GM19395 (cell line): ENCODE measurements around the gene HP1BP3.

Experiments used
- ATAC-seq: cut with Tn5 transposase; IDR thresholded peaks from one replicate; pipeline ENCODE4 v1.9.1; 2021; ENCODE audit warnings: mild to moderate bottlenecking, moderate library complexity; ENCODE audit not compliant: unreplicated experiment

The HP1BP3 gene

GRCh38 chr1:20771780-20772179 lies 15.3 kb downstream of the HP1BP3 start:
- no peak for ATAC-seq

GRCh38 chr1:20770314-20771087 lies 16.6 kb downstream of the HP1BP3 start:
- no peak for ATAC-seq

DNA sequence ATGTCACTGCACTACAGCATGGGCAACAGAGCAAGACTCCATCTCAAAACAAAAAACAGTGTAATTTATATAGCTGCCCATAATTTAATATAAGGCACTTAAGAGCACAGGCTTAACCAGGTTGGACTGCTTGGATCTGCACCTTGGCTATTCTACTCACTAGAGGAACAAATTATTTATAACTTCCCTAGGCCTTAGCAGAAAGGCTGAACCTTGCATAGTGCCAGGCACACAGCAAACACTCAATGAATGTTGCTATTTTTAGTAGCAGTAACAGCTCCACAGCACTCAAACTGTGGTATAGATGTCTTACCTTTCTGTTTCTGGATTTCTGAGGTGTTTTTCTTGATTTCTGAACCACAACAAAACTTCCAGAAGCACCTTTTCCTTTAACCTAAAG lies 19.8 kb downstream of the HP1BP3 start:
- no peak for ATAC-seq

DNA sequence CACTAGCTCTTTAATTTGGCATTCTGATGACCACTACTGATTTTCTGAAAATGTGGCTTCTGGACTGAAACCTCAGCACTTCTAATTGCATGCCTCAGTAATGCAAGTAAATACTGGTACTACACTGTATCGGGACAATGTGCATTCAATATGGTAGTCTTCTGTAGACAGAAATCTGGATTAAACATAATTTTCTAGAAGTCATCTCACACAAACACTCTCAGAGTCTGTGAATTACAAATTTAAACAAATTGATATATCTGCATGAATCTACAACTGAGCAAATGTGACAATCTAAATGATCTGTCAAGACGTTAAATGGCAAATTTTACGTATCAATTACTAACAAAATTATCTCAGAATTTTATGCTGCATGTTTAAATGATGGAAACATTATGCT lies 23.7 kb downstream of the HP1BP3 start:
- no peak for ATAC-seq

GRCh38 chr1:20760322-20760721 lies 26.8 kb downstream of the HP1BP3 start:
- no peak for ATAC-seq

DNA sequence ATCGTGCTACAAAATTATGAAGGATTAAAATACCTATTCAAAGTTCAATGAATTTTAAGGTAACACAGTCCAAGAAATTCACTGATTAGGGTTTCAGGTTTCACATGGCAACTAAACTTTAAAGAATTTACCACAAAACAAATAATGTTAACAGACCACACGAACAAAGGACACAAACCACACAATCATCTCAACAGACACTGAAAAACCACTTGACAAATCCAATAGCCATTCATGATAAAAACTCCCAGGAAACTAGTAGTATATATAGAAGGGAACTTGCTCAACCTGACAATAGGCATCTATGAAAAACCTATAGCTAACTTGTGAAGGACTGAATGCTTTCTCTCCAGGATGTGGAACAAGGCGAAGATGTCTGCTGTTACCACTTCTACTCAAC lies 33.5 kb downstream of the HP1BP3 start:
- no peak for ATAC-seq

GRCh38 chr1:20751462-20751990 lies 35.6 kb downstream of the HP1BP3 start:
- ATAC-seq, result no peak

DNA sequence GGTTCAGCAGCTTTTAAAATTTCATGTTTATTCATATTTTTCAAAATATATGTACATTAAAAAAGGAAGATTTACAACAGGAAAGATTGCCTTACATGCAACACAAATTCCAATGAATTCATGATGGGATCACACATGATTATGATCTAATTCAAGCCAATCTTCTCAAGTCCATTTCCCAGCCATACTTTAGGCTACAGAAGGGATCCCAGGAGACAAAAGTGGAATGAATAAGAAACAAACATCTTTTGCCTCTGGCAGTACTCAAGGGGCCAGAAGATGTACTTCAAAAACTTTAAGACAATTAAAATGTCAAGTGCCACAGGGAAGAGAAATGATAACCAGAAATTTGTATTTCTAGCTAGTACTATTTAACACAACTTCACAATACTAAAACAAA lies 44.4 kb downstream of the HP1BP3 start:
- no peak for ATAC-seq

DNA sequence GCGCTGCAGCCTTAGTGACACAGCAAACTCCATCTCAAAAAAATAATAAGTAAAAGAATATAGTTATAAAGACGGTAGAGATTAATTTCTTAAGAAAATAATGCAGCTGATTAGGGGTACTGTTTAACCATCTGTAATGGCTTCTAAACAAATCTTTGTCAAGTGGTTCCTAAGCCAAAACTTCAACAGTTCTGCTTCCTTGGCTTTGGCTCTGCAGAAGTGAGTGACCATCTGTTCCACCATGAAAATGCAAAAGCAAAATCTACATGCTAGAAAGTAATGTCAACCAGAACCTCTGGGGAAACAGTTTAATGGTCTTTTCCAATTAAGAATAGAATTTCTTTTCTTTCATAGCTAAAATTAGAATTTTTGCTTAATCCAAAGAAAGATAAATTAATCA lies 46.3 kb downstream of the HP1BP3 start:
- no peak for ATAC-seq

DNA sequence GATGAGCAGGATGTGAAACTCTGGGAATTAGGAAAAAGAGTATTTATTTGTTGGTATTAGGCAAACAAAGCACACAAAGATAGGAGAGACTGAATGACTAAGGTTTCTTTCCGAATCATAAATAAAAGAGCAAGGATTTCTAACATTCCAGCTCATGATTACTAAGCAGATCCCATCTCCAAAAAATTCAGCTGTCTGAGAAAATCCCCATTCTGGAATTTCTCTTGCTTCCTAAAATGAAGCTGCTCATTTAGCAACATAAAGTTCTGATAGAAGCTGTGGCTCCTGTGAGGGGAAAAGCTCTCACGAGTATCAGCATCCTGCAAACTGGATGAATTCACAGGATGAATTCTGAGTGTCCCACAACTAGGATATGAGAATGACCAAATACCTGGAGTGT lies 47.9 kb downstream of the HP1BP3 start:
- ATAC-seq, result no peak

DNA sequence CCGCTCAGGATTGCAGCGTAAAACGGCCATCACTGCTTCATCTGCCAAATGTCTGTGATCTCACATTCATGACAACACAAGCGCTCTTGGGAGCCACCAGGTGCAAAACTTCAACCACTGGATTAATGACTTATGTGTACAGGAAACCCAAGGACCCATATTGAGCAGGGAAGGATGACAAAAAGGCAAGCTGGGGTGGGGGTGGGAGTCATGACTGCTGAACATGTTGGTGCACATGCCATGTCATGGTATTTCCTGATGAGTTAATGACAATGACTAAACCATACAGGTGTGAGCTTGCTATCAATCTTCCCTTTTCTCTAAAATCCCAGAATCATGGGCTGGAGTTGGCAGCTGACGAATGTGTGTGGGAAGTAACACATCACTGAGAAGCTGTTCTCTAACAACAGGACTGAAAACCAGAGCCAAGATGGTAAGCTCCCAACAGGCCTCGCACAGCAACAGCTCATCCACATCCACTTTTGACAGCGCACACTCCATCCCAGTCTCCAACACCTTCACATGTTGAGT lies 51.5 kb downstream of the HP1BP3 start:
- no peak for ATAC-seq

- no peak for ATAC-seq
Measured at GRCh38 chr1:20733360-20733975, 53.6 kb downstream of the HP1BP3 start.

- peak; percentile 63 for ATAC-seq
Measured at GRCh38 chr1:20732588-20733359, 54.3 kb downstream of the HP1BP3 start, which contains the start of gene SH2D5. Gene SH2D5 (minus strand): TSS chr1:20732703. CDS start chr1:20728044, 4,659 bp downstream.

DNA sequence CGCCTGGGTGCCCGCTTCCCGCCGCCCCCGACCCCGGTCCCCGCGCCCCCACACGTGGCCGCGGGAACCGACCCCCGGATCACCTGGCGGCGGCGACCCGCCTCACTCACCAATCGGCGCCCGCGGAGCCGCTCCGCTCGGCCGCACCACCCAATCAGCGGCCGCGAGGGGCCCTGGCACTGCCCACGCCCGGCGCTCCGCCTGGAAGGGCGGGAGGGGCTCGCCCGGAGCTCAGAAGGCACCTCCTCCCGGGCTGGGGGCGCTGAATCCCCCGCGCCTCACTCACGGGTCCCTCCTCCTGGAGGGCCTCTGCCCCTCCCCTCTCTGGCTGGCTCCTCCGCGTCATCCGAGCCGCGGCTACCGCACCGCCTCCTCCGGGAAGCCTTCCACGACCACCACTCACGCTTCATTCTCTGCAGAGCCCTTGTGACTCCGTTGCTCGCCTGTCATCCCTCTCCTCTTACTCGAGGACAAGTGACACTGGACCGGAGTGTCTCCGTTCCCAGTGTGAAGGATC lies 55.0 kb downstream of the HP1BP3 start:
- ATAC-seq, result peak; percentile 42

DNA sequence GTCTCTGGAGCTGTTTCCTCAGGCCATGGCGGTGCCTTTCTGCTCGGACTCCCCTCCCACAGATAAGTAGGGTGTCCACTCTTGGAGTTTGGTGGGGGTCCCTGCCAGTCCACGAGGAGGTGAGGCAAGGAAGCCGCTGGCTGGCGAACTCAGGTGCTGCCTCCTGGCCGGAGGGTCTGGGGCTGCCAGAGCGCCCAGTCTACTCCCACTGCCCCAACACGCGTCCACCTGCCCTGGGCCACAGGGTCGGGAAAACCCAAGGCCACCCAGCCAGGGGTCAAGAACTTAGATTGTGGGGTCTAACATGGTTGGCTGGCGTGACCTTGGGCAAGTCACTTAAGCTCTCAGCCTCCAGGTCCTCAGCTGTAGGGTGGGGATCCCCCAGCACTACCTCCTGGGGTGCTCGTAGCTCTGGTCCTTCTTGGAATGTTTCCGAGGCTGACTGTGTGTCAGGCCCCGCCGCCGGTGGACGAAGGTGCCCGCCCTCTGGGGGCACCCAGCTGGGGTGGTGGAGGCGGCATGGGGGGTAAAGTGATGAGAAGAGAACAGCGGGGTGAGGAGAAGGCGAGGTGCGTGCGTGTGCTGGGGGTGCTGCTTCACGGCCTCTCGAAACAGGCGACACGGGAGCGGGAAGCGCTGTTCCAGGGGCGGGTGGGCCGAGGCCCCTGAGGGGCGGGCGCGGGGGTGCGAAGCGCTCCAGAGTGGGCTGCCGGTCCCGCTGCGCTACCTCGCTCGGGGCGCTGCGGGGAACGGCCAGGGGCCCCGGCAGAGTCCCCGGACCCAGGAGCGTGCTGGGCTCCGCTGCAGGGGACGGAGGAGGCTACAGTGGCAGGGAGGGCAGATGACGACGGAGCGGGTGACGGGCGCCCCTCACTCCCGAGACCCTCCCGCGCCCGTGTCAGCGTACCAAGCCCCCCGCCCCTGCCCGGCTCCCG lies 55.8 kb downstream of the HP1BP3 start:
- no peak for ATAC-seq

GRCh38 chr1:20730690-20731056 lies 56.4 kb downstream of the HP1BP3 start:
- ATAC-seq, result no peak

DNA sequence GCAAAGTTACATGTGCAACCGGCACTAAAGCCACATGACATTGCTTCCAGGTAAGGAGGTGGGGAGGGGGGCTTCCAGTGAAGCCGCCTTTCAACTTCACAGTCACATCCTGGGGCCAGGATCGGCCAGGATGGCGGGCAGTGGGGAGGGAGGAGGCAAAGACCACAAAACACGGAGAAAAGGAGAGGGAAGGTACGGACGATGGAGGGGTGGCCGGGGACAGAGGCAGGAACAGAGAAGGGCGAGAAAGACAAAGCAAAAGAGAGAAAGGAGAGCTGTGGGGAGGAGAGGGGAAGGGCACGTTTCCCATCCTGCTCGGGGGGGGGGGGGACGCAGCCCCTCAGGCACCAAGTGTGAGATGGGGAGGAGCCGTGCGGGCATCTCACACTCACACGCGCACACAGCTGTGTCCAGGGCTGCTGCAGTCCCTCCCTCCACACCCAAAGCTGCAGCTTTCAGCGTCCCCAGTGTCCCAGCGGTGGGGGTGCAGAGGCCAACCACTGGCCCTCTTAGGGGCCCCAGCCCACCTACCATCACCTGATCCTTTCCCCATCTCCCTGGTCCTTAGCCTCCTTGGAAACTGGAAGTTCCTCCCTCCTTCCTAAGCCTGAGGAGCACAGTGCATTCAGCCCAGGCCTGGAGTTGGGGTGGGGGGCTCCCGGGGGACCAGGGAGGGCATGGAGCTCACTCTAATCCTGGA lies 57.0 kb downstream of the HP1BP3 start:
- no peak for ATAC-seq

- ATAC-seq, result no peak
Measured at GRCh38 chr1:20729155-20729931, 57.8 kb downstream of the HP1BP3 start.
